Inferior parietal cortex (tissue), 1 donor: Measurements from ENCODE around the gene ZNF143.
A peak's percentile ranks its signal among the peaks of the same experiment; 100 is the strongest.
"Not testable (repeated sequence)": the region's sequence is repeated elsewhere in the genome, so short reads cannot be mapped to it uniquely, and the experiment has no call there.

Experiments
- DNase-seq: peaks from one replicate; pipeline ENCODE4 v3.0.0-alpha.2; 2016; ENCODE audit errors: extremely low spot score

Gene ZNF143

DNA sequence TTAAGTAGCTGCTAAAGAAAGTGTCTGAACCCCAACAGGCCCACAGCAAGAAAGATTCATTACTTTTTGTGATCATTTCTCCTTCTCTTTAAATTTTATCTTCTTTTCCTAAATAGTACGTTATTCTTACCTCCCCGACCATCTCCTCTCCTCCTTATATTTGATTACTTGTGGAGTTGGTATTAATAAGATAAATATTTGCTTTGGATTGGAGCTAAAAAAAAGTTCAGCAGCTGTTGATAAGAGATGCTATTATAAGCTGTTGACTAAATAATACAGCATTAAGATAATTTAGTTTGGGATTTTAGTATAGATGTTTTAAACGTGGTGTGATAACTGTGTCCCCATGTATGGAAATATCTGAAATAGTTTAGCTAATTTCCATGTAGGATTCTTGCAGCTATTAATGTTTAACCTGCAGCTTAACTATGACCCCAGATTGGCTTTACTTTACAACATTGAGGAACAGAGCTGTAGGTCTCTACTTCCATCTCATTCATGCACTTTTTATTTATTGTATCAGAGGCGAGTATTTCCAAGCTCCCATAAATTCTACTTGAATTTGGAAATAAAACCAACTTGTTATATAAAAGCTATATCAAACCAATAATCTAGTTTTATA is 37.8 kb downstream of the ZNF143 start:
- no peak for DNase-seq

DNA sequence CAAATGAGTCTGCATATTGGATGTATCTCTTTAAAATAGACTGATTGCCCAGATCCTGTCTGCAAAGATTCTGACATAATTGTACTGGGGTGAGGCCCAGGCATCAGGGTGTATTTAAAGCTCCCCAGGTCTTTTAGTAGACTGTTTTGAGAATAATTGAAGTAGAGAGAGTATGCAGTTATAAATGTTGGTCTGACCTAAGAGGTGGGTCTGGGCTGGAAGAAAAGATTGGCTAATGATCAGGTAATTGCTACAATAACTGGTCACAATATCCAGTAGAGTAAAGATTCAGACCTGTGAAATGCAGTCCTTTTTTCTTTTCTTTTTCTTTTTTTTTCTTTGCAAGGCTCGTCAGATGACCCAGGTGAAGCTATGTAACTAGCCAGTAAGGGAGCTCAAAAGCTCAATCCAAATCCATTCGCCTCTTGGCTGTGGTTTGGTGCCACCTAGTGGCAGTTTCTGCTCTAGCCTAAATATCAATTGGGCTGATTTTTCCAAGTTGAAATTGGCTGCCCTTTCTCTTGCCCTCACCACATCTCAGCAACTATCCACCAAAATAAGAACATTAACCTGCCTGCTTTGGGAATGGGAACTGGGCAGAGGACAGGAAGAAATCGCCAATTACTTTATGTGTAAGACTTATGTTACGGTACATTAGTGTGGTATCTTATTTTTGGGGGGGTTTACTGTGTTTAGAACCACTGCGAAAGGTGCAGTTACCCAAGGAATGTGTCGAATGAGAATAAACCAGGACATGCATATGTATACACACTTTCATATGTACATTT is 45.9 kb downstream of the ZNF143 start:
- peak; percentile 89 for DNase-seq

DNA sequence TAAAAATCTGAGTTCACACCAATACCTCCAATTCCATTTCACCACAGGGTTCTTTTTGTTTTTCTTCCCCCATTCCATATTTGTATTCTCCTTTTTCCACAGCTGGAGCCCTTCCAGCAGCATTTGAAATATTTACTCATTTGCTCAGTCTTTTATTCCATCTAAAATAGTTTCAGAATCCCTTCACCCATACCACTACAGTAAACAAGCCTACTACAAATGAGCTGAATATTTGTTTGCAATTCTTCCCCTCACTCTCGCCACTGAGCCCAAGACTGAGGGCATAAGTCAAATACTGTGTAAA is 46.4 kb downstream of the ZNF143 start:
- DNase-seq, result no peak

DNA sequence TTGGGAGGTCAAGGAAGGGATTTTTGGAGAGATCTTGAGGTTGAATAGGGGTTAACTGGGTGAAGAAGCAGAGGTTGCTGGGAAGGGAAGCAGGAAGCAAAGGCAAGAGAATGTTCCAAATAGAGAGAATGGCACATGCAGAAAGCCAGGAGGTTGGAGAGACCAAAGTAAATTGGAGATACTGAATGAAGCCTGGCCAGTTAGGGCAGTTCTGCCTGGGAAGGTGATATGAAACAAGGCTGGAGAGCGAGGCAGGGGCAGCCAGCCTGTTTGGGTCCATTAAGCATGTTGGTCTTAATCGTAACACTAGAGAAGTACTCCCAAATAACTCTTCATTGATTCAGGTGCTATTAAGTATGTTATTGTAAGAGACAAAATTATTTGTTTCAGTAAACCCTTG is 48.2 kb downstream of the ZNF143 start:
- no peak for DNase-seq

DNA sequence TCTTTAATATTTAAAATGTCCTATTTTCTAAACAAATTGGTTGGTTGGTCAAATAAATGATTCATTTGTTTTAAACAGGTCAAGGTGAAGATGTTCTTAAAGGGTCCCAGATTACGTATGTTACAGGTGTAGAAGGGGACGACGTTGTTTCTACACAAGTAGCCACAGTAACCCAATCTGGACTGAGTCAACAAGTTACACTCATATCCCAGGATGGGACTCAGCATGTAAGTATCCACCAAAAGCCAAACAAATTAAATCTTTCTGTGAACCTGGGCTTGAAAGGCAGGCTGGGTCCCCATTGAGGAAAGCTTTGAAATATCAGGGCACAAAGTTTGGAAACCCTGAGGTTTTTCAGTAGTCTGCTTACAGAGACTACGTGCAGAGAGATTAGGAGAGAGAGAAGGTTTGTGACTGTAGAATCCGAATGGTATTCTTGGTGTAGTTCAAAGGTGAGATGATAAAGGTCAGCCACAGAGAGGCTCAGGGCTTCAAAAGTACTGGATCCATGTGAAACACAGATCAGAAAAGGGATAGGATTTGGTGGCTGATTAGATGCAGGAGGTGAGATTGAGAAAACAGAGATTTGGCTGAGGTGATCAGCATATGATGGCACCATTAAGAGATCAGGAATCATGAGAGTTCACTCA is 51.7 kb downstream of the ZNF143 start:
- DNase-seq, result no peak

DNA sequence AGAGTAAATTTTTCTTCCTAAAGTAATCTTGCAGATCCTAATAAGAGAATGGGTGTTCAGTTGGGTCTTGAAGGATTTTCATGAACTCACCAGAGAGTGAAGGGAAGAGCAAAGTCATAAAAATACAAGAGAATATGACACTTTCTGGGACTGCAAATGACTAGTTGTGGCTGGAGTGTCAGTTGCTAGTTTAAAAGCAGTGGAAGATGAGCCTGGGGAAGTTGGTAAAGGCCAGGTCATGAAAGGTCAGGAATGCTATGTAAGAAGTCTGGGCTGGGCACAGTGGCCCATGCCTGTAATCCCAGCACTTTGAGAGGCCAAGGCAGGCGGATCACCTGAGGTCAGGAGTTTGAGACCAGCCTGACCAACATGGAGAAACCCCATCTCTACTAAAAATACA is 53.8 kb downstream of the ZNF143 start:
- DNase-seq, result not testable (repeated sequence)

DNA sequence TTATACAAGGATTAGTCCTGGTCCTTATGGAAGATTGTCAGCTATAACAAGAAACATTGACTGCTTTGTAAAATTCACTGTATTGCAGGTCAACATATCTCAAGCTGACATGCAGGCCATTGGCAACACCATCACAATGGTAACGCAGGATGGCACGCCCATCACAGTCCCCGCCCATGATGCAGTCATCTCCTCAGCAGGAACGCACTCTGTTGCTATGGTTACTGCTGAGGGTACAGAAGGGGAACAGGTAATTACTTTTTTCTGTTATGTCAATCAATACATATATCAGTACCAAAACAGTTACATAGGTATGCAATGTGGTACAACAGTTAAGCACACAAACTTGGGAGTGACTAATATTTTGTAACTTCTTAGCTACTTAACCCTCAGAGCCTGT is 55.3 kb downstream of the ZNF143 start:
- no peak for DNase-seq

DNA sequence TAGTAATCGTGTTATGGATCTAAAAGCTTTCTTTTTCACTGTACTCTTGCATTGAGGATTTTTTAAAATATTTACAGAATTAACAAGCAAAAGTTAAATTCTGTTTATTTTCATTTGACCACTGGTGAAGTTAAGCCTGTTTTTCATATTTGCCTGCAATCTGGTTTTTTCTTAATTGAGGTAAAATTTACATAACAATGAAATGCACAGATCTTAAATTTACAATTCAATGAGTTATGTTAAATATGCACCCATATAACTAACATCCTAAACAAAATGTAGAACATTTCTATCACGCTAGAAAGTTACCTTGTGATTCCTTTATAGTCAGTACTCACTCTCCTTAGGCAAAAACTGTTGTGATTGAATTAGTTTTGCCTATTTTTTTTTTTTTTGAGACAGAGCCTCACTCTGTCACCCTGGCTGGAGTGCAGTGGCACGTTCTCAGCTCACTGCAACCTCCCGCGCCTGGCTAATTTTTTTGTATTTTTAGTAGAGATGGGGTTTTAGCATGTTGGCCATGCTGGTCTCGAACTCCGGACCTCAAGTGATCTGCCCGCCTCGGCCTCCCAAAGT is 58.1 kb downstream of the ZNF143 start:
- no peak for DNase-seq

DNA sequence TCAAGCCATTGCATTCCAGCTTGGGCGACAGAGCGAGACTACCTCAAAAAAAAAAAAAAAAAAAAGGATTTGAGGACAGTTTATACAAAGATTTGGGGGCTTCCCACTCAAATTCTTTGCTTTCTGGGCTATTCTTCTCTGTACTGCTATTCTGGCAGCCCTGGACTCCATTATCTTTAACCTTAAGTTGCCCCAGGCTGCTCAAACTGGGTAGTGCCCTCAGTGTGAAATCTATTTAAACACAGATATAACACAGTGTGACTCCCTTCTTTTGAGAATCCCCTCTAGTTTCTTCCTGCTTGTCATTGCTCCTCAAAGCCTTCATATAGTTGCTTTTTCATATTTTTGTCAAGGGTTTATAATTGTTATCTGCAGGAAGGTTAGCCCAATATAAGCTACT is 63.2 kb downstream of the ZNF143 start:
- DNase-seq, result no peak

DNA sequence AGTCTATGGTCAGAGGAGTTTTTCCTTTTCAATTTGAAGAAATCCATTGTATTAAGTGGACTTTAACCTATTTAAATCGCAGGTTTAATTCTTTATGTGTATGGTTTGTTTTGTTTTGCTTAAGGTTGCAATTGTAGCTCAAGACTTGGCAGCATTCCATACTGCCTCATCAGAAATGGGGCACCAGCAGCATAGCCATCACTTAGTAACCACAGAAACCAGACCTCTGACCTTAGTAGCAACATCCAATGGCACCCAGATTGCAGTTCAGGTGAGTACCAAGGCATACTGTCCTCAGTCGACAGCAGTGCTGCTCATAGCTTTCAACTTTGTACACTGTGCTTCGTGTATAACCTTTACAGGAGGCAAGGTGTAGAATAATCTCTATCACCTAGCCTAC is 64.3 kb downstream of the ZNF143 start:
- DNase-seq, result no peak

DNA sequence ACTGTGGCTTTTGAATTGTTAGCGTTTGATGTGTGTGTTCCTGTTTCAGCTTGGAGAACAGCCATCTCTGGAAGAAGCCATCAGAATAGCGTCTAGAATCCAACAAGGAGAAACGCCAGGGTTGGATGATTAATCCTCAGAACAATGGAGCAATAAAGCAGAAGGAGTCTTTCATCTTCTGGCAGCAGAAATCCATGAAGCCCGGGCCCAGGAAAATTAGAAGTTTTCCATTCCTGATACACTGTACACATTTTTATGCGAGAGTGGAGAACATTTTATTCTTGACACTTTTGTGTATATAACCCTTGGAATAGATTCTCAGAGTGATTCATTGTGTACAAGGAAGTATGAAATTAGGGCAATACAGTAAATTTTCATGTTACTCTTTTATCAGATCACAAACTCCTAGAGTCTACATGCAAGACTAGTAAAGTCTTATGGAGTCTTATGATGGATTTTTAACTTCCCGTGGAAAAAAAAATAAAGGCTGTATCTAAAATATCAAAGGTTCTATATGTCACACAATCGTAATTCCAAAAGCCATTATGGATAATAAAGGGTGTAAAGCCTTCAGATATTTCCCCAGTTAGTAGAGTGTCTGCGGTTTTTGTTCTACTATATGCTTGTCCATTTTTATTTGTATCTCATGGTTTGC is 66.8 kb downstream of the ZNF143 start:
- no peak for DNase-seq

DNA sequence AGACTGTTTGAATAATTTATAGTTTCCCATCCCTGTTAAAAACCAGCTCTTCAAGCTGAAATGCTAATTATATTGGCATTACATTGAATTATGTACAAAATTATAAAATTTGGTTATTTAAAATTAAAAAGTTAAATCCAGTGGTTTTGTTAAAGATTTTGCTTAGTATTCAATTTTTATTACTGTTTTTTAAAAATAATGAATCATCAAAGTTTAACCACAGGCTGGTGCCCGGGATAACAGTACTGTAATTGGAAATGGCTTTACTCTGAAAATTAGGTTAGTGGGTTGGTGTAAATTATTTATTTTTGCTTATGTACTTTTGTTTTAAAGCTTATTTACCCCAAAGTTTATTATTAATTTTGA is 67.3 kb downstream of the ZNF143 start:
- DNase-seq, result no peak

DNA sequence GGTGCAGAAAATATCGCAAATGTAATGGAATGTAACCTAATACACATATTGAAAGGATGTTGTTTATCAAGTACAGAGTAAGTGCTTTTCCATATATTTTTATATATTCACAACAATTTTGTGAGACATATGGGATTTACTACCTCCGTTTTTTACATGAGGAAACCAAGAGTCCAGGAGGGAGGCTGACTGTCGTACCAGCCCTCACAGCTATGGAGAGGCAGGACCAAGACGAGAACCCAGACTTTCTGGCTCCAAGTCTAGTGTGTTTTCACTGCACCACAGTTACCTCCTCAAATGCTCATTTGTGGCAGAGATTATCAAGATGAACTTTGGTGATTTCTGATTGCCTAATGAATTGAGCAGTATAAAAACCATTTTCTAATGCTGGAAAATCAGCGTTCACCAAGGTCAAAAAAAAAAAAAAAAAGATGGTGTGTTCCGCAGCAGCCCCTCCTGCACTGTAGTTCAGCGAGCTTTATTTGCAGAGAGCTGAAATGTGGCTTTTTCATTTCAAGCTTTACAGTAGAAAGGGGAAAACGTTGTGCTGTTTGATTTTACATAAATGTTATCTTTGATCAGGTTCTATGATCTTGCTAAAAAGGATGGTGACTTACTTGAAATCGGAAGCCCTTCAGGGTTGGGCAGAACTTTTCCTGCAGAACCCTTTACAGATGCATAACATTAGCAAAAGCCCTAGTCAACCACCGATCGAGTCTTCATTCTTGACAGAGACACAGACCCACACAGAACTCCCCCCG is 67.9 kb downstream of the ZNF143 start:
- no peak for DNase-seq

DNA sequence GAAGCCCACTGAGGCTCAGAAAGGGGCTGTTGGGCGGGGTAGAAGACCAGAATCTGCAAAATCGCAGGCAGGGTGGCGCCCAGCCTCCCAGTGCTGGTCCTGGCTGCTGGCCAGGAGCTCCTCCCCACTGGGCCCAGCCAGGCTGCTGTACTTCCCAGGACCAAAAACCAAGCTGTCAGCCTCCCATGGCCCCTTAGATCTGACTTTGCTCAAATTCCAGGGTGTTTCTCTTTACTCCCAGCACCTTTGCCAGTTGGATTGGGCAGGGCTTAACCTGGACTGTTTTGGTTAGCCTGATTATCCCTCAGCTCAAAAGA is 68.5 kb downstream of the ZNF143 start:
- DNase-seq, result no peak

DNA sequence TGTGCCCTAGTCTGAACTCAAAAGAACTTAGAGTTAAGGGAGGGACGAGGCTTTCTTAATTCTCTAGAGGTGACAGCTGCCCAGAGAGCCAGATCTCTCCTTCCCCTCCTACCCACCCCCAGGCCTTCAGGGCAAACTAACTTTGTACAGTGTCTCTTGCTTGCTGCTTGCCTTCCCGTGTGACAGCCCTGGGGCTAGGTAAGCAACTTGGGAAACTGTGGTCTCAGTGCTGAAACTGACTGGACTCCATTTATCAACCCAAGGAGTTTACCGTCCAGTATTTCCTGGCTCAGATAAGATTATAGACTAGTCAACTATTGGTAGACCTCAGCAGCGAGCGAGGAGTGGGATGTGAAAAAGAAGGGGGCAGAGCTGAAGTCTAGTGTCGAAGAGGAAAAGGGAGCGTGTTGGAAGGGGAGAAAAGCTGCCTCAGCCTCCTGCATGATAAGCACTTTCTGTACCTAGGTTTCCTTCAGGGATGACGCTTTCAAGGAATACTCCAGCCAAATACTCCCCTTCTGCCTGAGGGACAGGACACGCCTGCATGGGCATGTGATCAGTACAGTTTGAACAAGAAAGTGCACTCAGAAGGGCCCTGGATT is 69.3 kb downstream of the ZNF143 start:
- DNase-seq, result no peak

DNA sequence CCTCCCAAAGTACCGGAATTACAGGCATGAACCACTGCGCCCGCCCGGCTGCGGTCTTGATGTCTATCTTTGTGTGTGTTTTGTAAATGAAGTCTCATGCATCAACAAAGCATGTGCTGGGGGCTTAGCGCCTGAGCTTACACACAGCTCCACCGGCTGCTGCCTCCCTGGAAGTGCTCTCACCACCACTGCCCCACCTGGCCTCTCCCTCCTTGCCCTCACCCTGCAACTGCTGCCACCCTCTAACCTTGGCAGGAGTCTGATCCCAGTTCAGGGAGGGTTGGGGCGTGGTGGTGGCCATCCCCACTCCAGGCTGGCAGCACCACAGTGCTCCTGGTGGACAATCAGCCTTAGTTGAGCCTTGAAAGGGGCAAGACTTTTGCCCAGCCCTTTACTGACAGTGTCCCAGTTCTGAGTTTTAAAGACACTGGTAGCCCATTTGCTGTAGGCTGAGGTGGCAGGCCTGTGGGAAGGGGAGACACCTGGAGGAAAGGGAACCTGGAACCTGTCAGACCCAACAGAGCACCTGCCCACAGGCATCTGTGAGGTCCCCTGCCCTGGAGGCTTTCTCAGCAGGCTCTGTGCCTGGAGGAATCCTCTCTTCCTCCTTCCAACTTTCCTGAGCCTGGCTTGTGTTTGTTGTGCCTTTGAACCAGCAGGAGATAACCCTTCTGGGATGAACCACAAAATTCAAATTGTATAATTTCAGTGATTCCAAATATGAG is 70.3 kb downstream of the ZNF143 start:
- DNase-seq, result no peak

DNA sequence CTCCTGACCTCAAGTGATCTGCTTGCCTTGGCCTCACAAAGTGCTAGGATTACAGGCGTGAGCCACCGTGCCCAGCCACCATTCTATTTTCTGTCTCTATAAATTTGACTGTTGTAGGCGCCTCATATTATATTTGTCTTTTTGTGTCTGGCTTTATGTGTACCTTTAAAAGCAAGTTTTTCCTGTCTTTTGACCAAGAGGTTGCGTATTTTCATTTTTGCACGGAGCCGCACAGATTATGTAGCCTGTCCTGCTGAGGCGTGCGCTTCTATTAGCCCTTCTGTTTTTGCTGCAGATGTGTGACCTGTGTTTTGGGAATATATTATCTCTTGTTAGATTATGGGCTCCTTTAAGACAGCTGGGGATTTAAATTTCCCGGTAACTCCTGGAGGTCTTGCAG is 72.2 kb downstream of the ZNF143 start:
- no peak for DNase-seq

DNA sequence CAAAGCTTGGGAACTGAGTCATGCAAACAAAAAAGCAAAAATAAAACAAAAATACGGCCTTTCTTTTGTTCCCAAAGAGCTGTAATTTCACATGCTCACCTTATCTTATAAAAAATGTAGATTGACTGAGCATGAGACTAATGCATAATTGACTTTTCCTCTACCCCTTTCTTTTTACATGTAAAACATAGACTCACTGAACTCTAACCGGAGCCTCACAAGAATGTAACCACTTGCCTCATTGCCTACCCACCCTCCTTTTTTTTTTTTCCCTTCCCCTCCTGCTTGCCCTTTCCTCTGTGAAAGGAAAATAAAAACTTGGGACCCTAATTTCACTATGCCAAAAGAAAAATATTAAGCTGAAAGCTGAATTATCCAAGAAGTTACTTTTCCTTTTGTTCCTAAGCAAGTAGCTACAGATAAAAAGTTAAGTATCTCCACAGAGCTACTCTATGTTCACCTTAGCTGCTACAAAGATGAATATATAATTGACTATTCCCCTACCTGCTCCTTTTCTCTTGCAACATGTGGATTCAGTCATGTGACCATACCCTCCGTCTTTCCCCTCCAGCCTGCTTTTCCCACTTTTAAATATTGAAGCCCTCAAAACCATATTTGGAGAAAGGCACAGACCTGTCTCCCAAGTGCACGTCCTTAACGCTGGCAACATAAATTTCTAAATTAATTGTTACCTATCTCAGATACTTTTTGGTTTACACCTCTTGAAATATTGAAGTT is 73.1 kb downstream of the ZNF143 start:
- no peak for DNase-seq

DNA sequence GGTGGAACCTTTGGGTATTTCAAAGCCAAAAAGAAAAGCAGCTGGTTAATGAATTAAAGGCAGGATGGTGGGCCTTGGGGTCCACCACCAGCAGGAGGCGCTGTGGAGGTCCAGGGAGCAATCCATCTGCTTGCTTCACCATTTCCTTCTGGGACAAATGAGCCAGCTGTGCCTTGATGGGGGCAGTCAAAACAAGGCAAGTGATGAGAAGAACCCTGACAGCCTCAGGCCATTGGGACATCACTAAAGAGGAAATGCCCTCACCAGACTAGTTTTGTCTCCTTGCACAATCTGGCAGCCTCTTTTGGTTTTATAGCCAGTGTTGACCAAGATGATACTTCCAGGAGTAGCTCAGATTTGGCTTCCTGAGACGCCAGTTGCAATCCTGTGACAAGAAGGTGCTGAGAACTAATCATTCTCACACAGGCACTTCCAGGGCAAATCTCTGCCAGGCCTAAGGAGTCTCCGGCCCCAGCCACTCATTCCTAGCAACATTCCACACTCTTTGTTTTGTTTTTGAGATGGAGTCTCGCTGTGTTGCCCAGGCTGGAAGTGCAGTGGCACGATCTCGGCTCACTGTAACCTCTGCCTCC is 74.5 kb downstream of the ZNF143 start:
- peak; percentile 25 for DNase-seq

DNA sequence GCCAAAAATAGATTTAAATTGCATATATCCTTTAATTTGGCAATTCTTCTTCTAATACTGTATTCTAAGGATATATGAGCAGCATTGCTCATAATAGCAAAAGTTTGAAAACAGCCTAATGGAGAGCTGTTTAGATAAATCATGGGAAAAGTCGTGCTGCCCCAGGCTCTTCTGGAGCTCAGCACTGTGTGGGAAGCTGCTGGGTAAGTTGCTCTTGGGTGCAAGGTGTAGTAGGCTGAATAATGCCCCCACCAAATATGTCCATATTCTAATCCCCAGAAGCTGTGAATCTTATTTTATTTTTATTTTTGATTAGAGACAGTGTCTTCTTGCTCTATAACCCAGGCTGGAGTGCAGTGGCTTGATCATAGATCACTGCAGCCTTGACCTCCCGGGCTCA is 77.7 kb downstream of the ZNF143 start:
- DNase-seq, result no peak
